Measurements from ENCODE around the gene HES5. TPM values are rescaled to one million over a fixed set of nuclear protein-coding genes. Genes with fewer than 3 reads are reported as not detected.

HES5 gene
- polyA plus RNA-seq, 3 donors from 2014 or later = not detected

GRCh38 chr1:2547210-2548067 is 17.4 kb upstream of the HES5 start:
- peak; percentile 49 to 59 (median 55) for DNase-seq
- H3K4me1 Mint-ChIP-seq = peaks cover 8 to 24% of the 10 kb centered on the region in 2 donors
- peak overlapping the region; percentile 85 to 97 (median 91) for H3K4me3 Mint-ChIP-seq
- peak overlapping the region; percentile 96 to 99 (median 98) for H3K27ac Mint-ChIP-seq
- no peaks in the 10 kb centered on the region for H3K36me3 Mint-ChIP-seq
- peaks cover 4 to 26% (median 14%) of the 10 kb centered on the region in 3 donors for H3K27me3 Mint-ChIP-seq (ENCODE audit: low read depth in 3 of 3)
- H3K9me3 Mint-ChIP-seq = no peaks in the 10 kb centered on the region

- Mint-ChIP-seq H3K27ac (peak overlapping the region; percentile 96 to 99 (median 98)), H3K36me3 (no peaks in the 10 kb centered on the region), H3K4me1 (peaks cover 8 to 28% of the 10 kb centered on the region in 2 donors), H3K9me3 (no peaks in the 10 kb centered on the region), H3K27me3 (ENCODE audit: low read depth in 3 of 3) (peaks cover 6 to 26% (median 14%) of the 10 kb centered on the region in 3 donors), H3K4me3 (peak overlapping the region; percentile 85 to 97 (median 91))
- DNase-seq = peak; percentile 79 to 88 (median 85)
Observed at GRCh38 chr1:2546515-2547209, 16.6 kb upstream of the HES5 start.

GRCh38 chr1:2545754-2546514 is 15.9 kb upstream of the HES5 start:
- Mint-ChIP-seq H3K36me3 (no peaks in the 10 kb centered on the region), H3K4me1 (peaks cover 15 to 32% of the 10 kb centered on the region in 2 donors), H3K9me3 (no peaks in the 10 kb centered on the region), H3K4me3 (peak overlapping the region; percentile 85 to 97 (median 91)), H3K27me3 (ENCODE audit: low read depth in 3 of 3) (peaks cover 6 to 24% (median 14%) of the 10 kb centered on the region in 3 donors), H3K27ac (peak overlapping the region; percentile 24 to 99 (median 98))
- peak; percentile 88 to 92 (median 92) for DNase-seq

GRCh38 chr1:2544875-2545640 is 15.0 kb upstream of the HES5 start:
- no peak for DNase-seq
- Mint-ChIP-seq H3K4me3 (peak overlapping the region in 1 of 5 donors; percentile 55), H3K27me3 (ENCODE audit: low read depth in 3 of 3) (peaks cover 6 to 24% (median 14%) of the 10 kb centered on the region in 3 donors), H3K4me1 (peaks cover 16 to 30% of the 10 kb centered on the region in 2 donors), H3K9me3 (no peaks in the 10 kb centered on the region), H3K27ac (peak overlapping the region; percentile 29 to 86 (median 48)), H3K36me3 (no peaks in the 10 kb centered on the region)

- no peak overlapping the region for H3K4me3 Mint-ChIP-seq
- H3K36me3 Mint-ChIP-seq = no peaks in the 10 kb centered on the region
- DNase-seq = no peak
Observed at GRCh38 chr1:2544093-2544874, 14.2 kb upstream of the HES5 start.

GRCh38 chr1:2543543-2544092 is 13.6 kb upstream of the HES5 start:
- peak; percentile 50 to 51 (median 50) for DNase-seq
- H3K27ac Mint-ChIP-seq = no peak overlapping the region

More at GRCh38 chr1:2544093-2544874, 14.2 kb upstream of the HES5 start:
- peaks cover 6 to 21% (median 14%) of the 10 kb centered on the region in 3 donors for H3K27me3 Mint-ChIP-seq (ENCODE audit: low read depth in 3 of 3)
- H3K4me1 Mint-ChIP-seq = peaks cover 16 to 27% of the 10 kb centered on the region in 2 donors
- H3K9me3 Mint-ChIP-seq = no peaks in the 10 kb centered on the region
- peak overlapping the region in 3 of 6 donors; percentile 21 to 30 (median 28) for H3K27ac Mint-ChIP-seq

GRCh38 chr1:2542246-2542915 is 12.3 kb upstream of the HES5 start:
- Mint-ChIP-seq H3K4me1 (peaks cover 8 to 14% of the 10 kb centered on the region in 2 donors), H3K4me3 (no peak overlapping the region), H3K36me3 (no peaks in the 10 kb centered on the region)

More at GRCh38 chr1:2543543-2544092, 13.6 kb upstream of the HES5 start:
- H3K4me3 Mint-ChIP-seq = no peak overlapping the region
- H3K4me1 Mint-ChIP-seq = peaks cover 11 to 22% of the 10 kb centered on the region in 2 donors
- no peaks in the 10 kb centered on the region for H3K9me3 Mint-ChIP-seq
- no peaks in the 10 kb centered on the region for H3K36me3 Mint-ChIP-seq
- H3K27me3 Mint-ChIP-seq (ENCODE audit: low read depth in 3 of 3) = peaks cover 4 to 18% (median 11%) of the 10 kb centered on the region in 3 donors

GRCh38 chr1:2541619-2542245 is 11.7 kb upstream of the HES5 start:
- Mint-ChIP-seq H3K4me1 (peaks cover 8 to 14% of the 10 kb centered on the region in 2 donors), H3K4me3 (peak overlapping the region in 1 of 5 donors; percentile 18), H3K9me3 (no peaks in the 10 kb centered on the region), H3K36me3 (no peaks in the 10 kb centered on the region), H3K27ac (no peak overlapping the region), H3K27me3 (ENCODE audit: low read depth in 3 of 3) (peaks cover under 1 to 4% (median 1%) of the 10 kb centered on the region in 3 donors)
- no peak for DNase-seq

More at GRCh38 chr1:2542246-2542915, 12.3 kb upstream of the HES5 start:
- Mint-ChIP-seq H3K27me3 (ENCODE audit: low read depth in 3 of 3) (peaks cover 3 to 9% (median 5%) of the 10 kb centered on the region in 3 donors), H3K27ac (no peak overlapping the region), H3K9me3 (no peaks in the 10 kb centered on the region)
- no peak for DNase-seq

- no peak overlapping the region for H3K27ac Mint-ChIP-seq
- peaks cover 8 to 14% of the 10 kb centered on the region in 2 donors for H3K4me1 Mint-ChIP-seq
- no peak for DNase-seq
- H3K27me3 Mint-ChIP-seq (ENCODE audit: low read depth in 3 of 3) = peaks cover 0 to 3% (median 0%) of the 10 kb centered on the region in 3 donors
- H3K4me3 Mint-ChIP-seq = no peak overlapping the region
- H3K9me3 Mint-ChIP-seq = no peaks in the 10 kb centered on the region
- no peaks in the 10 kb centered on the region for H3K36me3 Mint-ChIP-seq
Observed at GRCh38 chr1:2540816-2541492, 10.9 kb upstream of the HES5 start.

- Mint-ChIP-seq H3K36me3 (no peaks in the 10 kb centered on the region), H3K9me3 (no peaks in the 10 kb centered on the region), H3K27me3 (ENCODE audit: low read depth in 3 of 3) (peaks cover 0 to 3% (median 2%) of the 10 kb centered on the region in 3 donors), H3K27ac (no peak overlapping the region), H3K4me3 (no peak overlapping the region), H3K4me1 (peaks cover 8 to 11% of the 10 kb centered on the region in 2 donors)
- DNase-seq = no peak
Observed at GRCh38 chr1:2539312-2539907, 9.3 kb upstream of the HES5 start.
